Erythroblast (primary cell): ENCODE data around the gene FAM240A.

Source experiments
- GATA1 ChIP-seq: IDR thresholded peaks from 2 replicates; pipeline ENCODE4 v1.6.1; 2011; ENCODE audit warnings: low read depth, mild to moderate bottlenecking, control low read depth, low read length, moderate library complexity
- POLR2A ChIP-seq: IDR thresholded peaks from 2 replicates; pipeline ENCODE4 v1.6.1; 2011; ENCODE audit warnings: mild to moderate bottlenecking, low read length

GRCh38 chr3:46615050-46615775 is 2.9 kb downstream of the FAM240A start:
- TF ChIP-seq POLR2A (no peak), GATA1 (no peak)
